Measurements from ENCODE around the gene CFDP1.

GRCh38 chr16:75249441-75249840 lies 183.9 kb downstream of the CFDP1 start:
- TF ChIP-seq ZNF274 (IDR thresholded peaks at IDR 0.05; ENCODE audit: low read depth, low read length), result no peak
- no peak for TF ChIP-seq SUZ12 (IDR thresholded peaks at IDR 0.05; ENCODE audit: extremely low read depth, insufficient read depth, insufficient read length)
- TF ChIP-seq YY1 (IDR thresholded peaks at IDR 0.05; ENCODE audit: insufficient read depth, insufficient read length), result no peak

All from NT2/D1 (cell line).